Fibroblast of skin of left quadriceps (primary cell): ENCODE measurements around the gene PRPF8.
A peak's percentile ranks its signal among the peaks of the same experiment; 100 is the strongest.

Experiments
- DNase-seq, 2 experiments: peaks; one replicate each; pipeline ENCODE4 v3.0.0-alpha.2; 2013; ENCODE audit warnings: low read depth in 2 of 2

Gene PRPF8

GRCh38 chr17:1626333-1626732 lies 58.3 kb downstream of the PRPF8 start:
- no peak for DNase-seq

GRCh38 chr17:1625581-1625980 lies 59.1 kb downstream of the PRPF8 start:
- no peak for DNase-seq

GRCh38 chr17:1625053-1625452 lies 59.6 kb downstream of the PRPF8 start:
- no peak for DNase-seq

- DNase-seq, result no peak
Measured at GRCh38 chr17:1624650-1625049, 60.0 kb downstream of the PRPF8 start.

DNA sequence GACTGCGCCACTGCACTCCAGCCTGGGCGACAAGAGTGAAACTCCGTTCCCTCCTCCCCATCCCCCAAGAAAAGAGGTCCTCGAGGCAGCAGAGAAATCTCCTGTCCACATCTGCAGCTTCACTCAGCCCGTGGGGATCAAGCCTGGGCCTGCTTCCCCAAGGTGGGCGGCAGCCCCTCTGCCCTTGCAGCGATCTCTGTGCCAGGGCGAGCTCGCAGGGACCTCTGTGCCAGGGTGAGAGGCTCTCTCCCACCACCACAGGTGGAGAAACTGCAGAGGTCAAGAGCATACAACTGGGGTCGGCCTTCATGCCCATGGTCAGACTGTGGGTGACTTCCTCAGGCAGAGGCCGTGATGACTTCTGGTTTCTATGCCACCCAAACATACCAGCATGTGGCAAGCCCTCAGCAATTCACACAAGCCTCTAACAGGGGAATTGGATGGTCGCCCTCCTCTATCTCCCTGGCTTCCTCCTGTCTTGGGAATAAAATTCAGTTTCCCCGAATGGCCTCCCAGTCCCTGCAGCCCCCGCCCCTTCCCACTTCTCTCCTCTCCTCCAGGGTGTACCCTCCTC lies 61.5 kb downstream of the PRPF8 start:
- DNase-seq, result no peak

DNA sequence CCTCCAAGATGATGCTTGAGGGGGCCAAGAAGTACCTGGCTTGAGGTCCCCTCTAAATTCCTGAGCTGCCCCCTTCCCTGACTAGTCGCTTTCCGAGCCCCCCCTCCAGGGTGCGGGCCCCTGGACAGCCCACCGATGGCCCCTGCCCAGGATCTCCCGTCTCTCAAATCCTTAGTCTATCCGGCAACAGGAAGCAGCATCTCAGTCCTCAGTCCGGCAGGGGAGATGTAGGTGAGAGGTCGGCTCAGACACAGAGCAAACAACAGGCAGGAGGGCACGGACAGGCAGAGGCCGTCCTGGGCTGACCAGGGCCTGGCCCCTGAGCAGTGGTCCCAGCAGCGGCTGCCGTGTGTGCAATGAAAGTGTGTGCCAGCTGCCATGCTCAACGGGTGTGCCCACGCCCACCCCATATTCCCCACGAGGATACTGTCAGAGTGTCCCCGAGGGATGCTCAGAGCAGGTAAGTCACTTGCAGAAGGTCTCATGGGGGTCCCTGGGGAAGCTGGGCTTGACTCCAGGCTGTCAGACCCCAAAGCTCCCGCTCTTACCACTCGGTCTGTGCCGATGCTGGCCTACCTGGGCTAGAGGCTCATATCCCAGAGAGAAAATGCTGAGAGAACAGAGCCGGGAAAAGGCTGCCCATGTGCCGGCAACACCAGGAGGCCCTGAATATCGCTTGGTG lies 63.3 kb downstream of the PRPF8 start:
- DNase-seq, result no peak

- no peak for DNase-seq
Measured at GRCh38 chr17:1620486-1620885, 64.2 kb downstream of the PRPF8 start.

DNA sequence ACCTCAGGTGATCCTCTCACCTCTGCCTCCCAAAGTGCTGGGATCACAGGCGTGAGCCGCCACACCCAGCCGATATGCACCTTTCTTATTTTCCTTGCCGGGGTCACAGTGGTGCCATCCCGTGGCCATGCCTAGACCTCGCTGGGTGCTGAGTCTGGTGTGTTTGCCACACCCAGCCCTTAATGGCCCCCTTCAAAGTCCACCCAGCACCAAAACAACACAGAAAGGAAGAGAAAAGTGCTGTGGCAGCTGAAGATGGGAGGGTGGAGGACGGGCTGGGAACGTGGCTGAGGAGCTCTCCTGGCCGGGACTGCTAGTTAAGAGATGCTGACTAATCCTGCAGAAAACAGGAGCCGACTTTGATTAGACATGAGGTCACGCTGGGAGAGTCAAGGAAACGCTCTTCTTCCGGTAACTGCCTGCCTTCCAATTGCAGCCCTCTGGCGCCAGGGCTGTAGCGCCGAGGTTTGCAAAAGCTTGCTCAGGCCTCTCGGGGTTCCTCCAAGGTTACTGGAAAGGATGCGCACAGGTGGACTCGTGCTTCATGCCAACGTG lies 67.0 kb downstream of the PRPF8 start:
- peak; percentile 24 to 31 for DNase-seq

- DNase-seq, result no peak
Measured at GRCh38 chr17:1616101-1616500, 68.6 kb downstream of the PRPF8 start.

DNA sequence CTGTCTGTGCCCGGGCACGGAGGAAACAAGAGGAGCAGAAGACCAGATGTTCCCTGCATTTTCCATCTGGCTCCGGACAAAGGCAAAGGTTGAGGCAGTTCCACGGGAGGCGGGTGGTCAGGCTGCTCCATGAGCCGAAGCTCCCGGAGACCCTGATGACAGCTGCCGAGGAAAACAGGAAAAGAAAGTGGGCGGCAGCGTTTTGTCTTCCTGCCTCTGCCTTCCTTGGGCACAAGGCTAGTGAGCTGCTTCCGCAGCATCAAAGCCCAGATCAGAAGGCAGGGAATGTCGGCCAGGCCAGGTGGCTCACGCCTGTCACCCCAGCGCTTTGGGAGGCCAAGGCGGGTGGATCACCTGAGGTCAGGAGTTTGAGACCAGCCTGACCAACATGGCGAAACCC lies 72.3 kb downstream of the PRPF8 start:
- DNase-seq, result no peak

- DNase-seq, result no peak
Measured at GRCh38 chr17:1611715-1612114, 73.0 kb downstream of the PRPF8 start.

DNA sequence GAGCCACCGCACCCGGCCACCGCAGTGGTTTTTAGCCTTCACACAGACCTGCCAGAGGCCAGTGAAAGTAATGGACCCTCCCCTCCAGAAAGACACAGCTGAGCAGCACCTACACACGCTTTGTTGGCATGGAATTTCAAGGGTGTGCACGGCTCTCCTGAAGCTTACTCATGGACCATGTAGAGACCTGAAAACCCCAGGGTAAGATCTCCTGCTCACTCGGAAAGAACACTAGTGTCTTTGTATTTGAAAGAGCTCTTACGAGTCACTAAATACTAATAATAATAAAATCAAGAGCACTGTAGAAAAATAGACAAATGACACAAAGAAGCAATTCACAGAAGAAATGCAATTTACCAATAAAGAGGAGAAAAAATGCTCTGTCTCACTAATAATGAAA lies 76.0 kb downstream of the PRPF8 start:
- DNase-seq, result no peak

DNA sequence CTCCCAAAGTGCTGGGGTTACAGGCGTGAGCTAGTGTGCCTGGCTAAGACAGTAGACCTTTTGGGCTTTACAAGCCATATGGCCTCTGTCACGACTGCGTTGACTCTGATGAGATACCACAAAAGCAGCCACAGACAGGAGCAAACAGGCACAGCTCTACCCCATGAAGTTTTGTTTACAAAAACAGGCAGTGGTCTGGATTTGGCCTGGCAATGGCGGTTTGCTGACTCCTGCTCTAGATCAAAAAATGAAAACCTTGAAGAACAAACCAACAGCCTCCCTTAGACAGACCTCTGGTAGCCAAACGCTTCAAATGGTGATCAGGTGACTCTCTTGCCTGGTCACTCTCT lies 76.7 kb downstream of the PRPF8 start:
- DNase-seq, result no peak

DNA sequence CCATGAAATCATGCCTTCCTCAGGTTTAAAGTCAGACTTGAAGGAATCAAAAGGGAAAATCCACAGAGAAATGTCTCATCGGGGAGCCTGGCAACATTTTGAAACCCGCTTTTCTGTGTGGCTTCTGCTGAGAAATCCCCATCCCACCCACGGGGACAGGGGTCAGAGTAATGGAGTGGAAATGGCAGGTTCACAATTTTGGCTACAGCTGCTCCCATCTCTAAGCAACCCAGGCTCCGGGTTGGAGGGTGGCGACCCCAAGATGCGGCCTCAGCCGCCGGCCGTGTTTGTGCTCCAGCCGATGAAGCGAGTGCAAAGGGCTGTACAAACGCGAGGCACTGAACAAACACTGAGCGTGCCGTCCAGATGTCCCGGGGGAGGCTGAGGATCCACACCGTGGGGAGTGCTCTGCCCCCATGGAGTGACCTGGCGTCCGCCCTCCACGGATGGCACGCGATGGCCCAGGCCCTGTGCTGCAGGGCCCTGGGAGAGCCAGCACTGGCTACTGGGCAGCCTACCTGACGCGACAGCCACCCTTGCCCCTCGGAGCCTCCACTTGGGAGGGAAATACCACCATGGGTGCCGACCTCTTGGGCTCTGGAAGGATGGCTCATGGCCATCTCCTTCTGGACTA lies 78.2 kb downstream of the PRPF8 start:
- DNase-seq, result no peak

DNA sequence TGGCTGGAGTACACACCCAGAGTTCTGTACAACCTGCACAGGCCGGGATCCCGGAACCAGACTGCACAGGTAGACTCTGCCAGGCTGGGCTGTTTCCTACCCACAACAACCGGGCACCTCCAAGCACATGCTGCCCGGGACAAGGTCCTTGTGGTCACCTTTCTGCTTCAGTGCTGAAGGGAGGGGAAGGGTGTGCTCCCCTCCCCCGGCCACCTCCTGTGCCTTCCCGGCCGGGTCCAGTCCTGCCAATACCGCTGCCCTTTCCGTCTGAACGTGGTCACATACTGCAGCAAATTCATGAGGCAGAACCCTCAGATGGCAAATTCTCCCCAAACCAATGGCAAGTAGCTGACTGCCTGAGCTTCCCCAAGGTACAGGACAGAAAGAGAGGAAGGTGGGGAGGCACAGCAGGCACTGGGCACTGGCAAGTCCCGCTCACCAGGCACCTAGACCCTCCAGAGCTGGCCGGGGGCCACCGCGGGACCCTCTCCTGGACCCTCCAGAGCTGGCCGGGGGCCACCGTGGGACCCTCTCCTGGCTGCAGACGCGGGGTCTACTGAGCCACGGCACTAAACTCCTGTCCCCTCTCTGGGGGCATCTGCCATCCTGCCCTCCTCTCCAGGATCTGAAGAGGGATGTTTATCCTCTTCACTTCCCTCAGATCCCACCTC lies 78.9 kb downstream of the PRPF8 start:
- no peak for DNase-seq

- no peak for DNase-seq
Measured at GRCh38 chr17:1604831-1605528, 79.7 kb downstream of the PRPF8 start.

GRCh38 chr17:1601571-1601970 lies 83.1 kb downstream of the PRPF8 start:
- no peak for DNase-seq
